Panc1 (cell line): Measurements from ENCODE around the gene WSCD2. TPM values are rescaled to one million over a fixed set of nuclear protein-coding genes. Genes with fewer than 3 reads are reported as not detected.

Experiments used
- ATAC-seq: fragments of 200-7000 bp; cut with Tn5 transposase; 2 replicates; pipeline ENCODE4 v1.9.1; 2020; ENCODE audit warnings: mild to moderate bottlenecking, moderate library complexity
- BruUV-seq: library from RNA; stranded (reverse); fragments of 400-500 nt; replicated peaks from 2 replicates; lab custom pipeline; 2021; lab: Mats Ljungman, UMichigan
- CTCF ChIA-PET: fragments of 300-600 bp; sonication (Branson Sonifier 250); formaldehyde crosslinking; loops from one replicate; lab custom pipeline; 2022; ENCODE audit warnings: antibody characterized with exemption; lab: Charles Lee
- POLR2A ChIA-PET: fragments of 300-600 bp; sonication (Branson Sonifier 250); formaldehyde crosslinking; loops from one replicate; lab custom pipeline; 2022; ENCODE audit warnings: antibody characterized with exemption; lab: Charles Lee
- DNase-seq: peaks from one replicate; pipeline ENCODE4 v3.0.0-alpha.2; 2010; ENCODE audit warnings: low read depth, low spot score
- H3K27ac ChIP-seq: 2 replicates; pipeline ENCODE4 v1.5.1; 2011; ENCODE audit warnings: mild to moderate bottlenecking, low read length, inconsistent platforms
- H3K27me3 ChIP-seq: fragments of 200-500 bp; sonication (Bioruptor generic); 2 replicates; pipeline ENCODE4 v1.6.0; 2014; ENCODE audit warnings: low read length, inconsistent platforms; ENCODE audit not compliant: control insufficient read depth, insufficient read depth
- H3K36me3 ChIP-seq: fragments of 200-500 bp; sonication (Bioruptor generic); 2 replicates; pipeline ENCODE4 v1.5.1; 2014; ENCODE audit warnings: inconsistent platforms, mild to moderate bottlenecking, low read length, moderate library complexity; ENCODE audit not compliant: control insufficient read depth, insufficient read depth
- H3K4me1 ChIP-seq: 2 replicates; pipeline ENCODE4 v1.5.1; 2011; ENCODE audit warnings: inconsistent platforms, mild to moderate bottlenecking, low read length, moderate library complexity; ENCODE audit not compliant: control insufficient read depth, insufficient read depth
- H3K4me3 ChIP-seq, 2 experiments: 2 replicates each; pipeline ENCODE4 v1.5.1; 2011 to 2012; ENCODE audit warnings: low read depth in 2 of 2, low read length in 2 of 2, mild to moderate bottlenecking in 2 of 2, inconsistent platforms in 1 of 2, moderate library complexity in 1 of 2
- H3K9me3 ChIP-seq: fragments of 200-500 bp; sonication (Bioruptor generic); 2 replicates; pipeline ENCODE4 v1.5.1; 2014; ENCODE audit warnings: low read depth, mild to moderate bottlenecking, inconsistent platforms, low read length, moderate library complexity; ENCODE audit not compliant: control insufficient read depth, insufficient read depth
- POLR2AphosphoS5 ChIP-seq: IDR thresholded peaks from 2 replicates; pipeline ENCODE4 v1.6.1; 2012; ENCODE audit warnings: mild to moderate bottlenecking, low read depth, low read length, moderate library complexity
- SIN3A ChIP-seq: IDR thresholded peaks from 2 replicates; pipeline ENCODE4 v1.6.1; 2012; ENCODE audit warnings: low read depth, mild to moderate bottlenecking, low read length, moderate library complexity, borderline replicate concordance; ENCODE audit not compliant: insufficient read depth
- TCF7L2 ChIP-seq: IDR thresholded peaks from 2 replicates; pipeline ENCODE4 v1.6.1; 2011; ENCODE audit warnings: mild to moderate bottlenecking, low read depth, low read length, inconsistent platforms
- in situ Hi-C: cut with HindIII; loops from 2 replicates; pipeline ENCODE4 v1.10.0; 2016; ENCODE audit warnings: low sequenced_read_pairs, low pct_unique_long_range_greater_than_20kb
- intact Hi-C: fragments of 100-400 bp; cut with micrococcal nuclease; formaldehyde crosslinking; loops from one replicate; pipeline ENCODE4 v1.10.0; 2022; ENCODE audit not compliant: unreplicated experiment
- total RNA-seq: library from RNA; stranded (reverse); gene quantifications from one replicate; pipeline ENCODE4 v1.2.1, GENCODE V29; 2021; ENCODE audit not compliant: unreplicated experiment
- TF ChIP-seq, protein P1 (sequence below): fragments of 450-650 bp; IDR thresholded peaks from 2 replicates; pipeline ENCODE4 v1.5.1; 2017; ENCODE audit warnings: mild to moderate bottlenecking
- TF ChIP-seq, protein P2 (sequence below), 2 experiments: IDR thresholded peaks; 2 replicates each; pipeline ENCODE4 v1.6.1; 2011 to 2012; ENCODE audit warnings: low read depth in 2 of 2, control low read depth in 1 of 2, low read length in 1 of 2, mild to moderate bottlenecking in 1 of 2, moderate library complexity in 1 of 2; ENCODE audit not compliant: insufficient read depth in 1 of 2

Gene WSCD2
- total RNA-seq, 1 experiment from 2014 or later = 0.64 TPM

GRCh38 chr12:108117163-108117849 lies 11.8 kb upstream of the WSCD2 start:
- H3K4me1 ChIP-seq = no peaks in the 10 kb centered on the region
- H3K4me3 ChIP-seq = no peak overlapping the region
- TF ChIP-seq SIN3A = no peak
- no peak for TF ChIP-seq TCF7L2
- TF ChIP-seq, protein P1, sequence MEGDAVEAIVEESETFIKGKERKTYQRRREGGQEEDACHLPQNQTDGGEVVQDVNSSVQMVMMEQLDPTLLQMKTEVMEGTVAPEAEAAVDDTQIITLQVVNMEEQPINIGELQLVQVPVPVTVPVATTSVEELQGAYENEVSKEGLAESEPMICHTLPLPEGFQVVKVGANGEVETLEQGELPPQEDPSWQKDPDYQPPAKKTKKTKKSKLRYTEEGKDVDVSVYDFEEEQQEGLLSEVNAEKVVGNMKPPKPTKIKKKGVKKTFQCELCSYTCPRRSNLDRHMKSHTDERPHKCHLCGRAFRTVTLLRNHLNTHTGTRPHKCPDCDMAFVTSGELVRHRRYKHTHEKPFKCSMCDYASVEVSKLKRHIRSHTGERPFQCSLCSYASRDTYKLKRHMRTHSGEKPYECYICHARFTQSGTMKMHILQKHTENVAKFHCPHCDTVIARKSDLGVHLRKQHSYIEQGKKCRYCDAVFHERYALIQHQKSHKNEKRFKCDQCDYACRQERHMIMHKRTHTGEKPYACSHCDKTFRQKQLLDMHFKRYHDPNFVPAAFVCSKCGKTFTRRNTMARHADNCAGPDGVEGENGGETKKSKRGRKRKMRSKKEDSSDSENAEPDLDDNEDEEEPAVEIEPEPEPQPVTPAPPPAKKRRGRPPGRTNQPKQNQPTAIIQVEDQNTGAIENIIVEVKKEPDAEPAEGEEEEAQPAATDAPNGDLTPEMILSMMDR = no peak
- TF ChIP-seq, protein P2, sequence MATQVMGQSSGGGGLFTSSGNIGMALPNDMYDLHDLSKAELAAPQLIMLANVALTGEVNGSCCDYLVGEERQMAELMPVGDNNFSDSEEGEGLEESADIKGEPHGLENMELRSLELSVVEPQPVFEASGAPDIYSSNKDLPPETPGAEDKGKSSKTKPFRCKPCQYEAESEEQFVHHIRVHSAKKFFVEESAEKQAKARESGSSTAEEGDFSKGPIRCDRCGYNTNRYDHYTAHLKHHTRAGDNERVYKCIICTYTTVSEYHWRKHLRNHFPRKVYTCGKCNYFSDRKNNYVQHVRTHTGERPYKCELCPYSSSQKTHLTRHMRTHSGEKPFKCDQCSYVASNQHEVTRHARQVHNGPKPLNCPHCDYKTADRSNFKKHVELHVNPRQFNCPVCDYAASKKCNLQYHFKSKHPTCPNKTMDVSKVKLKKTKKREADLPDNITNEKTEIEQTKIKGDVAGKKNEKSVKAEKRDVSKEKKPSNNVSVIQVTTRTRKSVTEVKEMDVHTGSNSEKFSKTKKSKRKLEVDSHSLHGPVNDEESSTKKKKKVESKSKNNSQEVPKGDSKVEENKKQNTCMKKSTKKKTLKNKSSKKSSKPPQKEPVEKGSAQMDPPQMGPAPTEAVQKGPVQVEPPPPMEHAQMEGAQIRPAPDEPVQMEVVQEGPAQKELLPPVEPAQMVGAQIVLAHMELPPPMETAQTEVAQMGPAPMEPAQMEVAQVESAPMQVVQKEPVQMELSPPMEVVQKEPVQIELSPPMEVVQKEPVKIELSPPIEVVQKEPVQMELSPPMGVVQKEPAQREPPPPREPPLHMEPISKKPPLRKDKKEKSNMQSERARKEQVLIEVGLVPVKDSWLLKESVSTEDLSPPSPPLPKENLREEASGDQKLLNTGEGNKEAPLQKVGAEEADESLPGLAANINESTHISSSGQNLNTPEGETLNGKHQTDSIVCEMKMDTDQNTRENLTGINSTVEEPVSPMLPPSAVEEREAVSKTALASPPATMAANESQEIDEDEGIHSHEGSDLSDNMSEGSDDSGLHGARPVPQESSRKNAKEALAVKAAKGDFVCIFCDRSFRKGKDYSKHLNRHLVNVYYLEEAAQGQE (IDR thresholded peaks at IDR 0.05; ENCODE audit: insufficient read depth in 1 of 2, low read depth in 2 of 2, low read length in 1 of 2) = no peak
- TF ChIP-seq POLR2AphosphoS5 = no peak
- DNase-seq (no peak), ATAC-seq (no peak)
- H3K27me3 ChIP-seq = peaks cover 12% of the 10 kb centered on the region; the same call in 1 of the 2 replicates
- POLR2A ChIA-PET = no interaction called here
- H3K9me3 ChIP-seq = no peaks in the 10 kb centered on the region
- H3K36me3 ChIP-seq = no peaks in the 10 kb centered on the region
- in situ Hi-C loops (no loop called here), intact Hi-C loops (no loop called here)
- BruUV-seq = no TSS peak
- H3K27ac ChIP-seq = no peak overlapping the region
- CTCF ChIA-PET = no interaction called here

DNA sequence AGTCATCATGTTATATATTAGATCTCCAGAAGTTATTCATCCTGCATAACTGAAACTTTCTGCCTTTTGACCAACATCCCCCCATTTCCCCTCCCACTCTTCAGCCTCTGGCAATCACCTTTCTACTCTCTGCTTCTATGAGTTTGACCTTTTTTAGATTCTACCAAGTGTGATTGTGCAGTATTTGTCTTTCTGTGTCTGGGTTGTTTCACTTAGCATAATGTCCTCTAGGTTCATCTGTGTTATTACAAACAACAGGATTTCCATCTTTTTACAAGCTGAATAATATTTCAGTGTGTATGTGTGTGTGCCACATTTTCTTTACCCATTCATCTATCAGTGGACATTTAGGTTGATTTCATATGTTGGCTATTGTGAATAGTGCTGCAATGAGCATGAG lies 11.2 kb upstream of the WSCD2 start:
- no peaks in the 10 kb centered on the region for H3K36me3 ChIP-seq
- H3K4me3 ChIP-seq = no peak overlapping the region
- POLR2A ChIA-PET = no interaction called here
- peaks cover 12% of the 10 kb centered on the region; the same call in 1 of the 2 replicates for H3K27me3 ChIP-seq
- no TSS peak for BruUV-seq
- no peaks in the 10 kb centered on the region for H3K9me3 ChIP-seq
- CTCF ChIA-PET = no interaction called here
- intact Hi-C loops (no loop called here), in situ Hi-C loops (no loop called here)
- ATAC-seq (no peak), DNase-seq (no peak)
- H3K27ac ChIP-seq = no peak overlapping the region
- TF ChIP-seq TCF7L2 = no peak
- TF ChIP-seq POLR2AphosphoS5 = no peak
- TF ChIP-seq, protein P2 (IDR thresholded peaks at IDR 0.05; ENCODE audit: insufficient read depth in 1 of 2, low read depth in 2 of 2, low read length in 1 of 2) = no peak
- H3K4me1 ChIP-seq = no peaks in the 10 kb centered on the region
